Stomach (tissue), 4 donors: Measurements from ENCODE around the gene NTHL1.

Experiments
- CTCF ChIP-seq, 7 experiments: fragments of 450-650 bp in 4 of 7; fragments of 200-600 bp in 3 of 7; sonication (generic) in 3 of 7; IDR thresholded peaks; one replicate each; pipeline ENCODE4 v1.5.1; 2016 to 2019; ENCODE audit warnings: antibody characterized with exemption in 7 of 7, control low read depth in 2 of 7, mild to moderate bottlenecking in 1 of 7
- POLR2AphosphoS5 ChIP-seq, 3 donors: sonication (generic); formaldehyde crosslinking; IDR thresholded peaks; one replicate each; pipeline ENCODE4 v1.6.1; 2016; ENCODE audit warnings: antibody characterized with exemption in 3 of 3

DNA sequence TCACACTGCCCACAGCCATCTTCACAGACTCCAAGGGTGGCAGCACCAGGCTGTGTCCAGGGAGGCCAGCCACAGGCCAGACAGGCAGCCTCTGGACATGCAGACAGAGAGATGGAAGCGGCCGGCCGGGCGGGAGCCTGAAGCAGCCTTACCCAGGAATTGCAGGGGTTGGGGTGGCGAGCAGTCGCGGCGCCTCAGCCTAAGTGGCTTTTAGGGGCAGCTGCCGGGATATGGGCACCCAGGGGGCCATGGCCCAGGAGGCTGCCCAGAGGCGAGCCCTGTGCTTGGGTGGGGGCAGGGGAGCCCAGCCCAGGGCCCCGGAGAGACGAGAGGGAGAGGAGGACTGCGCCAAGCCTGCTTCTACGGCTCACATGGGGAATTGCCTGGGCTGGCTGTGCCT is 22.4 kb downstream of the NTHL1 start:
- TF ChIP-seq CTCF (IDR thresholded peaks at IDR 0.05) (no peak), POLR2AphosphoS5 (IDR thresholded peaks at IDR 0.05) (no peak)
